DLD1 (cell line): ENCODE measurements around the gene PSTPIP1.

Experiments used
- in situ Hi-C: cut with HindIII; loops from 2 replicates; pipeline ENCODE4 v1.10.0; 2017; ENCODE audit warnings: low sequenced_read_pairs

The PSTPIP1 gene

DNA sequence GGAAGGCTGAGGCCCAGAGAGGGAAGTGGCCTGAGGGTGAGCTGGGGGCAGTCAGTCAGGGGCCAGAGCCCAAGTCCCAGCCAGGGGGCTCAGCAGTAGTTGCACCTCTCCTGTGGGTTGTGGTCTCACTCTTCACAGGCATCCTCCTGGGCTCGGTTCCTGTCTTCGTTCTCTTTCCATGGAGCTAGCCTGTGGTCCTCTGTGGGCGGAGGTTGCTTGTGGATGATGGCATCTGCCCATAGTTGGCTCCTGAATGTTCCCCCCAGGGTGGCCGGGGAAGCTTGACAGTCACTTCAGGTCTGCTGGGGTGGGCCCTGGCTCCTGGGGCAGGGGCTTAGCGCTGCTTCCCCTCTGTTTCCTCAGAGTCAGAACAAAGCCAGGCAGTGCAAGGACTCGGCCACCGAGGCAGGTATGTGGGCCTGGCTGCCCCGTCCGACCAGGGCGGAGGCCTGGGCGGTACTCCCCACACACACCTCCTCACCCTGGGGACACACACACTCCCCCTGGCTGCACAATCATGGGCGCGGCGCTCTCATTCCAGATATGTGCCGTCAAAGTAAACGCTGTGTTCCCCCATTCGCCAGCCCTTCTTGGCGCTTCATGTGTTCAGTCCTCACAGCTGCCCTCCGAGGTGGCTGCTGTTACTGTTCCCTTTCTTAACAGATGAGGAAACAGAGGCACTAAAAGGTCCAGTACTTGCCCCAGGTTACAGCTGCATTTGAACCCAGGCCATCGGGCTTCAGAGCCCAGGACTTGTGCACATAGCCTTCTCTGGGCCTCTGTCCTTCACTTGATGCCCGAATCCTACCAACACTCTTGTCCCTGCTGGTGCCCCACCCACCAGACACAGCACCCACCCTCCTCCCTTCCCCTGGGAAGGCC lies 34.5 kb downstream of the PSTPIP1 start:
- in situ Hi-C loops, result no loop called here

GRCh38 chr15:77030048-77030927 lies 35.4 kb downstream of the PSTPIP1 start:
- in situ Hi-C loops, result no loop called here

GRCh38 chr15:77030928-77031375 lies 36.0 kb downstream of the PSTPIP1 start:
- in situ Hi-C loops, result no loop called here

GRCh38 chr15:77031376-77032050 lies 36.6 kb downstream of the PSTPIP1 start:
- in situ Hi-C loops, result no loop called here

- in situ Hi-C loops, result no loop called here
Measured at GRCh38 chr15:77032052-77032646, 37.2 kb downstream of the PSTPIP1 start.

GRCh38 chr15:77032647-77033416 lies 37.9 kb downstream of the PSTPIP1 start:
- in situ Hi-C loops, result no loop called here

DNA sequence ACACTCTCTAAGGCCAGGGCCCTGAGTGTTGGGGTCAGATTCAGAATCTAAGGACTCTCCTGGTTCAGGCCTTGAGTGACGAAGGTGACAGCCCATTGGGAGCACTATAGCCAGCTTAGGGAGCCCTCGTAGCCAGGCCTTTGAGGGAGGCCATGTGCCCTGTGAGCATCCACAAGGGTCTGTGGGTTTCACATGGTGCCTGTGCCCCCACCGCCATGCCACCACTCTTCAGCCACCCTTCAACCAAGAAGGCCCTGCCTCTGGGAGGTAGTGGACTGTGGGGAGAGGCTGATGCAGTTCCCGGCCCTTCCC lies 38.4 kb downstream of the PSTPIP1 start:
- in situ Hi-C loops, result no loop called here

DNA sequence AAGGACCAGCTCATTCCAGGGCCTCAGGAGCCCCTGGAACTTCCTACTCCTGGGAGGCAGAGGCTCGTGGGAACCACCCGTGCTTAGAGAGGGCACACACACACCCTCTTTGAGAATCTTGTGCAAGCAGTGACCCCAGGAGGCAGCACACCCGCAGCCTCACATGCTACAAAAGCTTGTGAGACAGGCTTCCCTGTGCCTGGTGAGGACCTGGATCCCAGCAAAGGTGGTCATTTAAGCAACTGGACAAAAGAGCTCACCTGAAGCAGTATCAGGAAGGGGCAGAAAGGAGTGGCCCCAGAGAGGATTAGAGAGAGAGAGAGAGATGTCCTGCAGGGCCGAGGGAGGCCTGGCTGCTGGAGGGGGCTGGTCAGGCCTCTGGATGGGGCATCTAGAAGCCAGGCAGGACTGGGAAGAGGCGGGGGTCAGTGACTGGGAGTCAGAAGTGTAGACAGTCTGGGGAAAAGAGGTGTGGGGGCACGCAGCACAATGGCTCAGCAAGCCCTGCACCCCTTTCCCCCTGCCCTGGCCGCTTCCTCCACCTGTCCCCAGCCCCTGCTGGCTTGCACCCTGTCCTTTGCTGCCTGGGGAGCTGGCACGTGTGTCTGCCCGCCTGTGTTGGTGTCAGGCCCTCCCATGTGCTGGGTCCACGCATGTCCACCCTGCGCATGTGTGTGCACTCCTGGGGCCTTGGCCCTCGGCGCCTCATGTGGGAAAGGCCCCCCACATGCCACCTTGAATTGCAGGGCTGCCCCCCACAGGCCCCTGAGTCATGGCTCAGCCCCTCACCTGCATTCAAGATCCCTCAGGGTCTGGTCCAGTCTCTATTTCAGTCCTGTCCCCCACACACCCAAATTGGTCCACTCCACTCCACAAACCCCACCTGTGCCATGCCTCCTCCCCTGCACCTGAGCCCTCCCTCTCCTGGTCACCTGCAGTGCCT lies 39.1 kb downstream of the PSTPIP1 start:
- in situ Hi-C loops, result no loop called here

DNA sequence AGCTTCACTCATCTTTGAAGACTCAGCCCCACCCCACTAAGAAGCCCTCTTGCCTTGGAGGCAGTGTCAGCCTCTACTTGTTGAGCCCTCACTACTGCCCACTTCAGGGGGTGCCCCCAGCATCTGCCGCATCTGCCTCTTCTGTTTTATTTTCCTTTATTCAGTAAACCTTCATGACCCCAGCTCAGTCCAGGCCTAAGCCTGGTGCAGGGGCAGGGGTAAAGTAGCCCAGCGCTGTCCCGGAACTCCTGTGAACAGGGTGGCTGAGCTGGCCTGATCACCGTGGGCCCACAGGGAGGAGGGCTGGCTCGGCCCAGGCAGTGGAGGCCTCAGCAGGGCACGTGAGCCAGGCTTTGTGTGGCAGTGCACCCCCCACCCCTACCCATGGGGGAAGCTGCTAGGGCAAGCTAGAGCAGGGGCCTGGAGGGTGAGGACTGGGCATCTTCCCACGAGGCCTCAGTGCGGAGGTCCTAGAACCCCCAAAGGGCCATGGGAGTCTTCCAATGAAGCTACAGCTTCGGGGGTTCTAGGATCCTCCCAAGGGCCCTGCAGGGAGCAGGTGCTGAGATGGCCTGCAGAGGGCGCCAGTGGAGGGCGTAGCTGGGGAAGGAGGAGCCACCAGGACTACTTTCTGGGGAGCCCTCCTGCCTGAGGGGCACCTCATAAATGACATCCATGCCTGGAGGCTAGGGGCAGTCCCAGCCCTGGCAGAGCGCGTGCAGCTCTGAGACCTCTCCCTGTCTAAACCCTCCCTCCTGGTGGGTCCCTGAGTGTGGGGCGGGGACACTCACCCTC lies 40.0 kb downstream of the PSTPIP1 start:
- in situ Hi-C loops, result no loop called here

GRCh38 chr15:77035584-77035983 lies 40.7 kb downstream of the PSTPIP1 start:
- in situ Hi-C loops, result no loop called here

- in situ Hi-C loops, result no loop called here
Measured at GRCh38 chr15:77035999-77036471, 41.1 kb downstream of the PSTPIP1 start.

DNA sequence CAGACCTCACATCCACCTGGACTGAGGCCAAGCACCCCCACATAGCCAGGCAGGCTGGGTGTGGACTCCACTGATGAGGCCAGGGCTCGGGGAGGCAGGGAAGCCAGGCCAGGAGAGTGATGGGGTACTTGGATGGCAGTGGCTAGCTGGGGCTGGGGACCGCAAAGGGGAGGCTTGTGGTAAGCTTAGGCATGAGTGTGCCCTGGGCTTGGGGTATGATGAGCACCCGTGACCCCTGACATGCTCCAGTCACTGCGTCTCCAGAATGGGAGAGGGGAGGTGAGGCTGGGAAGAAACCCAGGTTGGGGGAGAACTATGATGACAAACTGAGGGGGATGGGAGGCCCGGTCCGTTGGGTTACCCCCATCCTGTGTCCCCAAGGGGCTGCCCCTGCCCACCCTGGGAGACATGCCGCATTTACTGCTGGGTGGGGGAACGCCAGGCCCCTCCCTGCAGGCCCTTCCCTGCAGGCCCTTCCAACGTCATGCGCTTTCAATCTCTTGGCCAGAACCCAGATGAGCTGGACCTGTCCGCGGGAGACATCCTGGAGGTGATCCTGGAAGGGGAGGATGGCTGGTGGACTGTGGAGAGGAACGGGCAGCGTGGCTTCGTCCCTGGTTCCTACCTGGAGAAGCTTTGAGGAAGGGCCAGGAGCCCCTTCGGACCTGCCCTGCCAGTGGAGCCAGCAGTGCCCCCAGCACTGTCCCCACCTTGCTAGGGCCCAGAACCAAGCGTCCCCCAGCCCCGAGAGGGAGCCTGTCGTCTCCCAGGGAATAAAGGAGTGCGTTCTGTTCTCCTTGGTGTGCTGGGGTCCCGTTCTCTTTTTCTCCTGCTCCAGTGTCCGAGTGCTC lies 41.8 kb downstream of the PSTPIP1 start:
- in situ Hi-C loops, result no loop called here

DNA sequence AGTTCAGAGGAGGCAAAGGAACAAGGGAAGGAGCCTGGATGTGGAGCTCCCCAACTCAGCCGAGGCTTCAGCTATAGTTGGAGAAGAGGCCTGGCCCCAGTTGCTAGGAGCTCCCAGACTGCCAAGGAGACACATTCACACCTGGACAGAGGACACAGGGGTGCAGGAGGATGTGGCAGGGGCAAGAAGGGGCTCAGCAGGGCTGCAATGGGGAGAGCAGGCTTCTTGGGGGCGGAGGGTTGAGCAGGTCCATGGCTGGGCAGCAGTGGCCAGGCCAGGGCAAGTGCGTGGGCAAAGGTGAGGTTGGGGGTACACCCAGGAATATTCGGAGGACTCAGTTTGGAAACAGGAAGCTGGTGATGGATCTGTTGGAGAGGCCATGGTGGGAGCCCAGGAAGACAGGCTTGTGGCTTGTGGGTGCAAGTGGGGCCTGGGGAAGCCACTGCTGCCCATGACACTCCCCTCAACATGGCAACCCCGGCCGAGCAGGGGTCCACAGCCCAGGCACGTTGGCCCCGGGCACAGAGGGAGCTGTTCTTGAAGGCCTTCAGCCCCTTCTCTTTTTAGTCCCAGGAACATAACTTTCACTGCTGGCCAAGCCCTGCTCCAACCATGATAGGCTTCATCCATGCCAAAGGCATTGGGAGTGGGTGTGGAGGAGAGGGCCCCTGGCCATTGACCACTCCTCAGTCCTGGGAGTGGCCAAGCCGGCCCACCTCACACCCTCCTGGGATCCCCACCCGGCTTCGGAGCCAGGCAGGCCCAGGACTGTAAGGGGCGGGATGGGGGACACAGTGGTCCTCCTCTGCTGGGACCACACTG lies 42.7 kb downstream of the PSTPIP1 start:
- in situ Hi-C loops, result no loop called here

DNA sequence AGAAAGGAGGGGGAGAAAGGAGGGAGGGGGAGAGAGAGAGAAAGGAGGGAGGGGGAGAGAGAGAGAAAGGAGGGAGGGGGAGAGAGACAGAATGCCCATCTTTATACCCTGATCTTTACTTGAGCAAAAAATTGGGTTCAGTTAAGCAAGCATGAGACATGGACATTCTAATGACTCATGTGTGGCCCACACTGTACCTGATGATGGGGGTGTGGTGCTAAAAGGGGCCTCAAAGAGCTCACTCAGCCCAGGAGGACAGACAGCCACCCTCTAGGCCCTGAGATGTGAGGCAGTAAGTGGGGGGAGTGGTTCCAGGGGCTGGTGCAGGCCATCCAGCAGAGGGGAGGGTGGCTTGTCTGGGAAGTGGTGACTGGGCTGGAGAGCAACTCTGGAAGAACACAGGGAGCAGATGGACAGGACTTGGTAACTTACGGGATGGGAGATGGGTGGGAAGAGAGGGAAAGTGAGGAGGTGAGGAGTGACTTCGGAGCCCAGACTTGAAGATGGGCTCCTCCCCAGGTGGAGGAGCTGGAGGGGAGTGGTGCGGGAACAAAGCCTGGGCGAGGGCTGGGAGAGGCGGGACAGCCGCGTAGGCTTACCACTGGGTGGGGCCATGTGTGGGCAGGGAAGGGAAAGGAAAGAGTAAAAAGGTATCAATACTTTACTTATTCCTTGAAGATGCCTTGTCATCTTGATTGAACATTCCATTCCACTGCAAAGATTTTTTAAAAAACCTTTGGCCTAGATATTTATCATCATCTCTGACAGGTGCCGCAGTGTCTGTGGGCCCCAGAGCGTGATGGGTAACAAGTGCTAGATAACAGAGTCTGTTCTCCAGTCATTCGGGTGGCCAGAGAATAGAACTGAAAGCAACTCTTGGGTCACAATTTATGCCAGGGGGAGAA lies 43.6 kb downstream of the PSTPIP1 start:
- in situ Hi-C loops, result no loop called here

- in situ Hi-C loops, result no loop called here
Measured at GRCh38 chr15:77039217-77039533, 44.2 kb downstream of the PSTPIP1 start.

DNA sequence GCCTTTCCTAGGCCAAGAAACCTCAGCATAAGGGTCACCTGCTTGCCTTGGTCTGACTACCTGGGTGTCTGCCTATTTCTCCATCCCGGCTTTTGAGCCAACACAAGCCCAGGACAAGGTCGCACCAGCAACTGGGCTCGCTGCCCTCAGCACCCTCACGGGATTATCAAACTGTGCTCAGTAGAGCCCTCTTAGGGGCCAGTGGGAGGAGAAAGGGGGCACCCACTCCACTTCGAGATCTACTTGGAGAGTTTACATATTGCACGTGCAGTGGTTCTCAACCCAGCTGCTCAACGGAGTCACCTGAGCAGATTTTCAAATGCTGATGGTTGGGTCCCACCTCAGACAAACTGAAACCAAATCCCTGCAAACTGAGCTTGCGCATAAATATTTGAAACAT lies 44.9 kb downstream of the PSTPIP1 start:
- in situ Hi-C loops, result no loop called here
